Measurements from ENCODE around the gene FCSK.

The FCSK gene

GRCh38 chr16:70421473-70422311, 32.7 kb upstream of the FCSK start:
- Histone ChIP-seq H3K36me3 (ENCODE audit: insufficient read depth, low read length) (no peaks in the 10 kb centered on the region), H3K9ac (ENCODE audit: low read depth, low read length) (no peak overlapping the region), H3K9me3 (ENCODE audit: control insufficient read depth, insufficient read depth, low read length) (no peaks in the 10 kb centered on the region), H3K4me1 (ENCODE audit: insufficient read depth, low read length) (peaks cover 22% of the 10 kb centered on the region; the same call in 1 of the 2 replicates)

- H3K4me1 ChIP-seq (ENCODE audit: insufficient read depth, low read length): peaks cover 23% of the 10 kb centered on the region
- no peaks in the 10 kb centered on the region for H3K36me3 ChIP-seq (ENCODE audit: insufficient read depth, low read length)
- no peak overlapping the region for H3K9ac ChIP-seq (ENCODE audit: low read depth, low read length)
- H3K9me3 ChIP-seq (ENCODE audit: control insufficient read depth, insufficient read depth, low read length): no peaks in the 10 kb centered on the region
Measured at GRCh38 chr16:70422543-70422942, 31.9 kb upstream of the FCSK start.

GRCh38 chr16:70427786-70428177, 26.6 kb upstream of the FCSK start:
- Histone ChIP-seq H3K4me1 (ENCODE audit: insufficient read depth, low read length) (peaks cover 43% of the 10 kb centered on the region), H3K9ac (ENCODE audit: low read depth, low read length) (peak overlapping the region; percentile 24), H3K9me3 (ENCODE audit: control insufficient read depth, insufficient read depth, low read length) (no peaks in the 10 kb centered on the region), H3K36me3 (ENCODE audit: insufficient read depth, low read length) (no peaks in the 10 kb centered on the region)

- Histone ChIP-seq H3K9ac (ENCODE audit: low read depth, low read length) (peak overlapping the region; percentile 24), H3K4me1 (ENCODE audit: insufficient read depth, low read length) (peaks cover 47% of the 10 kb centered on the region), H3K36me3 (ENCODE audit: insufficient read depth, low read length) (no peaks in the 10 kb centered on the region), H3K9me3 (ENCODE audit: control insufficient read depth, insufficient read depth, low read length) (no peaks in the 10 kb centered on the region)
Measured at GRCh38 chr16:70428178-70428998, 26.0 kb upstream of the FCSK start.

GRCh38 chr16:70429888-70430666, 24.3 kb upstream of the FCSK start:
- peaks cover 54% of the 10 kb centered on the region for H3K4me1 ChIP-seq (ENCODE audit: insufficient read depth, low read length)
- H3K9me3 ChIP-seq (ENCODE audit: control insufficient read depth, insufficient read depth, low read length): no peaks in the 10 kb centered on the region
- H3K9ac ChIP-seq (ENCODE audit: low read depth, low read length): peak overlapping the region; percentile 17; the same call in 1 of the 2 replicates
- no peaks in the 10 kb centered on the region; the same call in 1 of the 2 replicates for H3K36me3 ChIP-seq (ENCODE audit: insufficient read depth, low read length)

GRCh38 chr16:70430667-70431536, 23.5 kb upstream of the FCSK start:
- H3K9ac ChIP-seq (ENCODE audit: low read depth, low read length): peak overlapping the region; percentile 17; the same call in 1 of the 2 replicates
- H3K4me1 ChIP-seq (ENCODE audit: insufficient read depth, low read length): peaks cover 54% of the 10 kb centered on the region

GRCh38 chr16:70432356-70432722, 22.1 kb upstream of the FCSK start:
- no peak overlapping the region; the same call in 1 of the 2 replicates for H3K9ac ChIP-seq (ENCODE audit: low read depth, low read length)
- peaks cover 64% of the 10 kb centered on the region for H3K4me1 ChIP-seq (ENCODE audit: insufficient read depth, low read length)
- no peaks in the 10 kb centered on the region; the same call in 1 of the 2 replicates for H3K36me3 ChIP-seq (ENCODE audit: insufficient read depth, low read length)
- H3K9me3 ChIP-seq (ENCODE audit: control insufficient read depth, insufficient read depth, low read length): no peaks in the 10 kb centered on the region

More at GRCh38 chr16:70430667-70431536, 23.5 kb upstream of the FCSK start:
- no peaks in the 10 kb centered on the region; the same call in 1 of the 2 replicates for H3K36me3 ChIP-seq (ENCODE audit: insufficient read depth, low read length)
- no peaks in the 10 kb centered on the region for H3K9me3 ChIP-seq (ENCODE audit: control insufficient read depth, insufficient read depth, low read length)

- H3K36me3 ChIP-seq (ENCODE audit: insufficient read depth, low read length): no peaks in the 10 kb centered on the region; the same call in 1 of the 2 replicates
- H3K9ac ChIP-seq (ENCODE audit: low read depth, low read length): no peak overlapping the region; the same call in 1 of the 2 replicates
- peaks cover 59% of the 10 kb centered on the region for H3K4me1 ChIP-seq (ENCODE audit: insufficient read depth, low read length)
- H3K9me3 ChIP-seq (ENCODE audit: control insufficient read depth, insufficient read depth, low read length): no peaks in the 10 kb centered on the region
Measured at GRCh38 chr16:70432723-70433457, 21.5 kb upstream of the FCSK start.

- H3K4me1 ChIP-seq (ENCODE audit: insufficient read depth, low read length): peaks cover 53% of the 10 kb centered on the region
- H3K9ac ChIP-seq (ENCODE audit: low read depth, low read length): no peak overlapping the region
- H3K36me3 ChIP-seq (ENCODE audit: insufficient read depth, low read length): no peaks in the 10 kb centered on the region; the same call in 1 of the 2 replicates
- H3K9me3 ChIP-seq (ENCODE audit: control insufficient read depth, insufficient read depth, low read length): no peaks in the 10 kb centered on the region
Measured at GRCh38 chr16:70433458-70434103, 20.8 kb upstream of the FCSK start.

GRCh38 chr16:70434484-70435260, 19.7 kb upstream of the FCSK start:
- H3K4me1 ChIP-seq (ENCODE audit: insufficient read depth, low read length): peaks cover 46% of the 10 kb centered on the region
- no peaks in the 10 kb centered on the region for H3K9me3 ChIP-seq (ENCODE audit: control insufficient read depth, insufficient read depth, low read length)
- H3K9ac ChIP-seq (ENCODE audit: low read depth, low read length): no peak overlapping the region
- no peaks in the 10 kb centered on the region; the same call in 1 of the 2 replicates for H3K36me3 ChIP-seq (ENCODE audit: insufficient read depth, low read length)

GRCh38 chr16:70437017-70437581, 17.3 kb upstream of the FCSK start:
- H3K9ac ChIP-seq (ENCODE audit: low read depth, low read length): peak overlapping the region; percentile 57; the same call in 1 of the 2 replicates
- H3K4me1 ChIP-seq (ENCODE audit: insufficient read depth, low read length): peaks cover 33% of the 10 kb centered on the region
- no peaks in the 10 kb centered on the region for H3K9me3 ChIP-seq (ENCODE audit: control insufficient read depth, insufficient read depth, low read length)
- no peaks in the 10 kb centered on the region; the same call in 1 of the 2 replicates for H3K36me3 ChIP-seq (ENCODE audit: insufficient read depth, low read length)

Data from ES-I3 (cell line).